NCI-H1105 (cell line): Measurements from ENCODE around the gene CDC73.
A peak's percentile ranks its signal among the peaks of the same experiment; 100 is the strongest.
"Not testable (repeated sequence)": the region's sequence is repeated elsewhere in the genome, so short reads cannot be mapped to it uniquely, and the experiment has no call there.

ENCODE experiments used
- DNase-seq: peaks from one replicate; lab custom pipeline; 2025; lab: John Stamatoyannopoulos, UW

CDC73 gene

DNA sequence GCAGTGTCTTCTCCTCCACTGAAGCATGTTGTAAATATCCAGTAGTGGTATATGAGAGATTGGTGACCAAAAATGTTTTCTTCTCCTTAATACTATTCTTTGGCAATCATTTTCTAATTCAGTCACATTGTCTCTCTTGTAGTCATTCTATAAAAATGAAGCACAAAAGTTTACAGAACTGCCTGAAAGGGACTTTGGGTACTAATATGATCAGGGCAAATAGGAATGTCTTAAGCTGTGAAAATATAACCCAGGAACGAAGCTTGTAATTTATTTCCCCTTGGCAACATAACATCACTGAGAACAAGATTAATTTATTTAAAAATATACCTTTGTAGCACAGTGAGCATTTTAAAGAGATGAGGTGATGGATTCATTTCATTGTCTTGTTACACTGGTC lies 59.7 kb downstream of the CDC73 start:
- DNase-seq: no peak

DNA sequence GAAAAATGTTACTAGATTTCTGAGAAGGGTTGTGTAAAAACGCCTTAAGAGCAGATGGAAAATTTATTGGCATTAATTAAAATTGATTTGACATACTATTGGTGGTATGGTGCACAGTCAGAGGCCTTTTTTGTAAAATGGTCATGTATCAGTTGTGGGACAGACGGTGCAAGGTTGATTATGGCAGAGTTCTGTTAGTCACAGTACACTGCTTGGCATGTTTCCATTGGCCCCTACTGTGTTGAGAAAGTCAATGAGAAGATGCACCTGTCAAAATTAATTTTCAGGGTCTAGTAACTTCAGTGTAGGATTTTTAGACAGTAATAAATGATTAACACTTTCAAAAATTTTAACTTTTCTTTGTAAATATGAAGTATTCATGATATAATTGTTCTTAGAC lies 60.2 kb downstream of the CDC73 start:
- DNase-seq: no peak

DNA sequence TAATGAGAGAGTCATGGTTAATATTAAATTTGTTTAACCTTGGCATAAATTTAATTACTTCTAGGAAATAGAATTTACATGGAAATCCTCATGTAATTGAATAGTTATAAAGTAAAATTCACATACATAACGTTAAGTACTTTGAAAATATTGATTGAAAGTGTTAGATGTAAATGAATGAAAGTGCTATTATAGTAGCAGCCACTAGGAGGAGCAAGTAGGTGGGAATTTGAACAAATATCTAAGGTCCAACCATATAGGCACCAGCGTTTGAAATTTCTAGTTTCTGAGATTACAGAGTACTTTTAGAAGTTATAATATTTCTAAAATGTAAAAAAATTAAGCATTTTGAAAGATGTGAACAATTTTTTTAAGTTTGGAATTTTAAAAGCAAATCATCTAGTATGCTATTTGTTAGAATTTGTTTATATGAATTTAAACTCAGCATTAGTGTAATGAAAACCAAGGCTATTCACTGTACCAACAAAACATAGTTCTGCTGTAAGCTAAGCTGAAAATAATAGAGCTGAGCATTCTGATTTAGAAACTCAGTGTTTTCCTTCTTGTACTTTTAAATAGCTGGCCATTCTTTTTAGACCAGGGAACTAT lies 61.3 kb downstream of the CDC73 start:
- DNase-seq: peak; percentile 38

DNA sequence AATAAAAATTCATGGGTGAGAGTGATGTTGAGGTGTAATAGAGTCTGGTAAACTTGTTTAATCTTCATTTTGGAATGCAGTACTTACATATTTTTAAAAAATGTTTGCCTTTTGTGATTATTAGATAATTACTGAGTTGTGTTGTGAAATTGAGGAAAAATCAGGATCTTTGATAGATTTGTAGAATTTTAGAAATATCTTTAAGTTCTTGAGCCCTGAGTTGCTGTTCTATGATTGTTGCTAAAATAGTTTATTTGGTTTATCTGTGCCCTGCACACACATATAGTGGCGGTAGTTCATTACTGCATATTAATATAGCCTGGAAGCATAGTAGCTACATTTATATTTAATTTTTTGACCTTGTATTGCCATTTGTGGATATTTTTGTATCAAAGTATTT lies 62.9 kb downstream of the CDC73 start:
- DNase-seq: no peak

DNA sequence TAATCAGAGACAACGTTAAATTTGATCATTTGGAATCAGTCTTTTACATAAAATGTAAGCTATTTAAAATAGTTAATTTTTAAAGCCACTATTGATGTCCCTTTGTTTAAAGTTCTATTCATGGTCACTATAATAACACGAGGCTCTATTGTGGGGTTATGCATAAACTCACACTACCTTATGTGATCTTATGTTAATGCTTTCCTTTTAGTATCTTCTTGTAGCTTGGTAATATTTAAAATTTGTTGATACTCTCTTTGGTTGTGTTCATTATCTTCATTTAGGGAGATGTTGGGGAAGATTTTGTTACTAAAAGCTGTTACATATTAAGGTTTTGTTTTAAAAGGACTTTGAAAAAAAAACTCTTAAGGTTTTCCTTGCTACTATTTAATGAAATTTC lies 63.4 kb downstream of the CDC73 start:
- no peak for DNase-seq

DNA sequence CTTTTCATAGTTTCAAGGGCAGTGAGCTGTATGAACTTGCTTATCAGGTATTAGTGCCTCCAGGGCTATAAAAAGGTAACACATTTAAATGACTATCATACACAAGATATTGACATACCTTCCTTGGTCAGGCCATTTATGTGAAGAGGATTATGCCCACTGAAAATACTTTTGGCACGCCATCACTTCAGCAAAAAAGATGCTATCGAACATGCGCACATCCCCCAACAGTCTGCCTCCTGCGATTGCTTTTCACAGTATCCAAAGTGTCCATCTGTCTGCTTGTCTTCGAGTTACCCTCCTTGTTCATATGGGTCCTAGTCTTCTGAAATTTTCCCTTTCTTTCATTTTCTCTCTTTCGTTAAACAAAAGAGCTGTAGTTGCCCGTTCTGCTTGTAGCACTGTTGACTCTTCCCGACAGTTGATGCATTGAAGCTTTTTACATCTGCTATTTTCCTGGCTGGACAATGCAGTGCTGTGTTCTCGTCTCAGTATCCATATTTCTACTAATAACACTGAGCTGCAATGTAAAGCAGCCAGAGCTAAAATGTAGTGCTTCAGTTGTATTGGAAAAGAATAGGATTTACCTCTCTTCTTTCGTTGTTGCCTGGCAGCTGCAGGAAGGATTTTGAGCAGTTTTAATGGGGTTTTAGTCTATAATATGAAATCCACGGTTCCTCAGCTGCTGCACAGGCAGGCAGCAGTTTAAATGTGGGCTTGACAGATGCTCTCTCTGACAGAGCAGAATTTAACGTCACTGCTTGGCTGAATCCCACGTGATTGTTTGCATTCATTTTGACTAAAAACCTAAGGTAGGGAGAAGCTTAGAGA lies 64.3 kb downstream of the CDC73 start, which contains the start of gene B3GALT2:
Gene B3GALT2 (minus strand): TSS at position 713 of the 831 bp plus-strand sequence. CDS start 5,051 bp downstream, outside the sequence.
- DNase-seq: no peak

DNA sequence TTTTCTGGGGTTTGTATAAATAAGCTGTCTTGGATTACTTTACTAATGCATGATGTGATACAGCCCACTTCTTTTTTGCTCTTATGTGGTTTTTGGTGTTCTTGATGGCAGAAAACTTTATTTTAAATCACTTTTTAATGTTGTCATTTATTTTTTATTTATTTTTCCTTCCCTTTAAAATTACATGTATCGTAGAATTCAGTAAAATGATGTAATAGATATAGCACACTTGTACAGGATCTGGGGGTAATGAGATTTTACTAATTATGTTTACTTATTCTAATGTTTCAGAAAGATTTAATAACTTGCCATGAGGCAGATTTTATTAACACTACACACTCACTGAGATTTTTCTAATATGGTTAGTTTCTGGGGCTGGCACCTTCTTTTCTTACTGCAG lies 65.3 kb downstream of the CDC73 start:
- DNase-seq: no peak

DNA sequence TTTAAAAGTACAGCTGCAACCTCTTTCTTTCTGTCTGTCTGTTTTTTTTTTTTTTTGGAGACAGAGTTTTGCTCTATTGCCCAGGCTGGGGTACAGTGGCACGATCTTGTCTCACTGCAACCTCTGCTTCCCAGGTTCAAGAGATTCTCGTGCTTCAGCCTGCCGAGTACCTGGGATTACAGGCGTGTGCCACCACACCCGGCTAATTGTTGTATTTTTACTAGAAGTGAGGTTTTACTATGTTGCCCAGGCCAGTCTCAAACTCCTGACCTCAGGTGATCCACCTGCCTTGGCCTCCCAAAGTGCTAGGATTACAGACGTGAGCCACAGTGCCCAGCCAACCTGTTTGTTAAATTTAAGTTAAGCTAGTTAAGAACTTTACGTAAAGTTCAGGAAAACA lies 67.1 kb downstream of the CDC73 start:
- DNase-seq: not testable (repeated sequence)

DNA sequence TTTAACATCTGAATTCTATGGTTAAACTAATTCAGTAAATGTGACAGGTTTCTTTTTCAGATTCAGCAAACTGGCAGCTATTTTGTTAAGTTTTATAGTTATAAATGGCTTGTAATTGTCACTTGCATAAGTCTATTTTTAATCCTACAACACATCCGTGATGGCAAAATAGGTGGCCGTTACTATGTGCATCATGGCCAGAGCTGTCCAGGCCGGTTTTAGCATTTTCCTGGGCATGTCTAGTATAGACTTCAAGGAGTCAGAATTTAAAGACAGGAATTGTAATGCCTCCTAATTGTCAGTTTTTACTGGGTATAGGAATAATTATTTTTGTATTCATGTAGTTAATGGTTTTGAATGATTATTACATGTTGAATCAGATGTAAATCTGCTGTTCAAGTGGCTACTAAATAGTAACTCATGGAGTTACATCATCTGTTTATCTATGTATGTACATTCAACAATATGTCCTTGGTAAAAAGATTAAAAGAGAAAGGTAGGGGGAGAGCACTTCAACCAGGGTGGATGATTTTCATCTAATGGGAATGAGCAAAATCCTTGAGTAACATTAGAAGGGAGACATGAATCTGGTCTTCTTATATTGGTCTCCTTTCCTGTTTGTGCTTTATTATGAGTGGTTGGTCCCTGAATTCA lies 67.7 kb downstream of the CDC73 start:
- DNase-seq: no peak

DNA sequence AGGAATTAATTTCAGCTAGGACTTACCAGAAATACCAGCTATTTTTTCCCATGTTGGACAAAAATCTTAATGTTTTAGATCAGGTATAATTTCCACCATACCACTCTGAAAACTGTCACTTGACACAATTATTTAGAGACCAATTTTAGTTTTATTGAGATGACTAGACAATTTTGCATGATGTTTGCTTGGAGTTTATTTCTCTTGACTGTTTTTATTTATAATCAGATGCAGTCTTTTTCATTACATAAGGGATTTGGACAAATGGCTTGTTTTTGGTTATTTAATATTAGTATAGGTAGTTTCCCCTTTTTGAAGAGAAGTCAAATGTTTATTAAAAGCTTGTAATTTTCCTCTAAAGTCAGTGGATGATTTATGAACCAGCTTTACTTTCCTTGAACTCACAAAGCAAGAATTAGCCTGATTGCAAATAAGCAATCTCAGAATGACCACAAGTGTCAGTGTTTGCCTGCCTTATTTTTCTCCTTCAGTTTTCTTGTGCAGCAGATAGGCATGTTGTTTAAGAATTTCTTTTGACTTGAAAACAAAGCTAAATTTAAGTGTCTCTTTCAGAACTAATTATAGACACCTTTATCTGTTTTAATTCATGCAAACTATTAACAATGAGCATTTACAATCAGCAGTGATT lies 68.4 kb downstream of the CDC73 start:
- no peak for DNase-seq

DNA sequence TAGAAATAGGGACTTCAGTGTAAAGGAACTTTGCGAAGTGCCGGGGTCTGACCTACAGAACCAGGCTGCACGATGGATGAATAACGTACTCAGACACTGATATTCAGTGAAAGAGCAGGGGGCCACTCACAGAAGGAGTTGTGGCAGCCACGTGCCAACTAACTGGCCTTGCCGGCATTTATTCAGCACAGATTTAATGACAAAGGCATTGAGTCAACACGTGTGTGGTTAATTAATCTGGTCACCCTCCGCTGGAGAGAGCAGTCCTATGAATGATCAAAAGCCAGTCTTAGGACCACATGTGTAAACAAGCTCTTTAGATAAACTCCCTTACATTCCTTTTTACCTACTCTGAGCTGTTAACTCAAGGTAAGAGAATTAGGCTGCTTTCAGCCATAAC lies 70.8 kb downstream of the CDC73 start:
- DNase-seq: no peak

DNA sequence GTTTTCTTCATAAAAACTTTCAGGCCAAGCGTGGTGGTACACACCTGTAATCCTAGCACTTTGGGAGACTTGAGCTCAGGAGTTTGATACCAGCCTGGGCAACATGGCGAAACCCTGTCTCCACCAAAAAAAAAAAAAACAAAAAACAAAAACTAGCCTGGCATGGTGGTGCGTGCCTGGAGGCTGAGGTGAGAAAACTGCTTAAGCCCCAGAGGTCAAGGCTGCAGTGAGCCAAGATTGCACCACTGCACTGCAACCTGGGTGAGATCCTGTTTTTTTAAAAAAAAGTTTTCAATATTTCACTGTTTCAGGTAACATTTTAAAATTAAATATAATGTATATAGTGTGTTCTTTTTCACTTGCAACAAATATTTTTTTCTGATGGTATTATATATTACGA lies 78.1 kb downstream of the CDC73 start:
- DNase-seq: no peak

DNA sequence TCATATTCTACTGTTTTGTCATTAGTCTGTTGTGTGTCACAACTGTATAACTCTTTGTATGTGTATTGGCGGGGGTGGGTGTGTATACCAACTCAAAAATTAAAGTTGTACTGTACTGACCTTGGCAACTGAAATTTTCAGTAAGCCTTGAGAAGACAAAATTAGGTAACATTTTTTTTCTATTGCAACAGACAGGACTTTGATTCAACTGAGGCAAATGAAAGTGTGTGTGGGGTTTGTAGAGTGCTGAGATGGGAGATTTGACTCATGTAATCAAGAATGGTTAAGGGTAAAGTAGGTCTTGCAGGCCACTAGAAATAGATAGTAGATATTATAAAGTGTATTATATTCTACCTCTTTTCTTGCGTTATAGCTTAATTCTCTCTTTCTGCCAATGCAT lies 79.2 kb downstream of the CDC73 start:
- no peak for DNase-seq

DNA sequence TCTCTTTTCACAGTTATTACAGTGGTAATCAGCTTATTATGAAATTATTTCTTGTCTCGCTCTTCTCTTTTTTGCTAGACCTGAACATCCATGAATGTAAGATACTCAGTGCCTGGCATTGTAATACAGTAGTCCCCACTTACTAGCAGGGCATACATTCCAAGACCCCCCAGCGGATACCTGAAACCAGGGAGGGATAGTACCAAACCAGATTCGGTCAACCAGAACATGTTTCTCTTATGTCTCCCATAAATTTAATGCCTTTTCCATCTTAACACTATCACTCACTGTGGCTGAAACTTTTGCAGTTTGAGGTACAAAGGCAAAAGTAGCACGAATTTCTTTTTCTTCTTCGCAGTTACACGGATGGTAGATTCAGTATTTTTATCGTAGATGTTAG lies 89.2 kb downstream of the CDC73 start:
- no peak for DNase-seq

DNA sequence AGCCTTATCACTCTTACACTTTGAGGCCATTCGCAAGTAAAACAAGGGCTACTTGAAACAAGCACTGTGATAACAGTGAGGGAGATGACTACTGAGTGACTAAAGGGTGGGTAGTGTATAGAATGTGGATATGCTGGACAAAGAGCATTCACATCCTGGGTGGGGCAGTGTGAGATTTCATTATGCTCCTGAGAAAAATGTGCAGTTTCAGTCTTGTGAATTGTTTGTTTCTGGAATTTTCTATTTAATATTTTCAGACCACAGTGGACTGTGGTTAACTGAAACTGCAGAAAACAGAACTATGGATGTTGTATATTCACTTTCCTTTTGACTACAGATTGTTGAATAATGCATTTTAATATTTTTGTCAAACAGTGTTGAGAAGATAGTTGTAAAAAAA lies 89.7 kb downstream of the CDC73 start:
- DNase-seq: no peak

DNA sequence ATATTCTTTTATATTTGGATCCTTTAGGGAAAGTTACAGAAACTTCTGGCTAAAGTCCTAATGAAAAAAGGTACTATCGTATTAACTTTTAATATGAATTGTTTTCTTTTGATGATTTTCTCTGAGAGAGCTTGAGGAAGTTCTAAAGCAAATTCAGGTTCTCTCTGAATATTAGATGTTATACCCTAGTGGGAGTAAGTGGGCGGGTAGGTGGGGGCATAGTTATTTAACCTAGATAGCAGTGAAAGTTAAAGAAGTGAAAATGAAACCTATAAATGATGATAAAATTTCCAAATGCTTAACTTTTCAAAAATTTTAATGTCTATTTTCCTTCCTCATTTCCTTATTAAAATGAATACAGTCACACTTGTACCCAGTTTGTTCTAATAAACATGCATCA lies 90.8 kb downstream of the CDC73 start:
- DNase-seq: no peak

DNA sequence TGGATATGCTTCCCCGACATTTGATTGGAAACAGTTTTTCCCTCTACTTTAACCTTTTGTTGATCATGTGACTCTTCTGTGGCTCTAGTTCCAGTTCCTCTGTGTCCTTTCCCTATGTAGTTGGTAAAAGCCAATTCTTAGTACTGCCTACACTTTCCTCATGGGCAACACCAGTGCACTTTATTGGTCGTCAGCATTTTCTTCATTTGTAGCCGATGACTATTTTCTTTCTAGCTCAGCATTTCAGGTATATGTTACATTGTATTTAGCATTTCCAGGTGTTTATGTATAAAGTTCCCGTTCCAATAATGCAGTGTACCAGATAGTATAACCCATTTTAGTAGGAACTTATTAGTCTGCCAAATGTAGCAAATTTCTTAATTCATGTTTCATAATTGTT lies 92.2 kb downstream of the CDC73 start:
- no peak for DNase-seq

DNA sequence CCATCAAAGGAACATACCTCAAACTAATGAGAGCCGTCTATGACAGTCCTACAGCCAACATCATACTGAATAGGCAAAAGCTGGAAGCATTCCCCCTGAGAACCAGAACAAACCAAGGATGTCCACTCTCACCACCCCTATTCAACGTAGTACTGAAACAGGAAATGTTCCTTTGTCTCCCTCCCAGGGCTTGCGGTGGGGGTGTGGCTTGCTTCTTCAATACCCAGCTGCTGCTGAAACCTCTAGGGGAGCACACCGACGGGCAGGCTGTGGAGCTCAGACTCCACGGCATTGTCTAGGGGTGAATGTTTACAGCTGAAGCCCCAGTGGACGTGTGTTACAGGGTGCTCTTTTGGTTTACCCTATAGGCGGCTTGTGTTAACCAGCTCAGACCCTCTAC lies 95.1 kb downstream of the CDC73 start:
- no peak for DNase-seq

DNA sequence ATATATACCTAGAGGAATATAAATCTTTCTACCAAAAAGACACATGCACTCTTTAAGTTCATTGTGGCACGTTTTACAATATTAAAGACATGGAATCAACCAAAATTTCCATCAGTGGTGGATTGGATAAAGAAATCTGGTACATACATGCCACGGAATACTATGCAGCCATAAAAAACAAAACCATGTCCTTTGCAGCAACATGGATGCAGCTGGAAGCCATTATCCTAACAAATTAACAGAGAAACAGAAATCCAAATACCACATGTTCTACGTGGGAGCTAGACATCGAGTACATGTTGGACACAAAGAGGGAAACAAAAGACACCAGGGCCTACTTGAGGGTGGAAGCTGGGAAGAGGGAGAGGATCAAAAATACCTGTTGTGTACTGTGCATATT lies 97.6 kb downstream of the CDC73 start:
- no peak for DNase-seq

DNA sequence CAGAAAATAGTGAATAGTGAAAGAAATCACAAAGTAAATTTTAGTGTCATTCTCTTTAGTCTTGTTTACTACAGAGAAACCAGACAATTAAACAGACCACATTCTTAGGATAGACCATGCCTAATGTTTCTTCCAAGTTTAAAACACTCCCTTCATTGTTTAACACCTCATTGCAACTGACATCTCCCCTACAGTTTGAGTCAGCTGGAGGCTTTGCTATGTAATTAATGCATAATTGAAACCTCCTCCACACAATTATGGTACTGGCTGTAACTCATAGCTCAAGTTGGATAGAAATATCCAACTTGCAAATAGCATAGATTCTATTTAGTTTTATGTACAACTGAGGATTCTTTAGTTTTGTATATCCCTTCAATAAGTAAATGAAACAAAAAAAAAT lies 99.8 kb downstream of the CDC73 start:
- DNase-seq: no peak

DNA sequence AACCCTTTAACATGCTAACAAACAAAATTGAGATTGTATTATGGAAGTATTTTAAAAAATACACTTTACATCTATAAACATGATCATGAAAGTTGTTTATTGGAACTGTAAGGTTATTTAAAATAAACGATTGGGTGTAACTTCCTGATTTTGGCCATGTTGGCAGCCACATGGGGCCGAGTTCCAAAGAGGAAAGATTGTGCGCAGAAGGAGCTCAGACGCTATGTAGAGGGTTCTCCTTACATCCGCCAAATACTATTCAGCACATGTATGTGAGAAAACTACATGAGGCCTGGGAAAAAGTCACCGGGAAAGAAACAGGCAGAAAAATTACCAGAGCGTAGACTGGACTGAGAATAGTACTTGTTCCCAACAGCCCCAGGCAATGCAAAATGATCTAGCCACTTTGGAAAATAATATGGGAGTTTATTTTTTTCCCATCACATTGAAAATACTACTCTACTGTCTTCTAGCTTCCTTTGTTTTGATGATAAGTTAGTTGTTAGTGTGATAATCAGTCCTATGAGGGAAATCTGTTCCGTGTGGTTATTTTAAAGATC lies 100.3 kb downstream of the CDC73 start:
- DNase-seq: no peak

DNA sequence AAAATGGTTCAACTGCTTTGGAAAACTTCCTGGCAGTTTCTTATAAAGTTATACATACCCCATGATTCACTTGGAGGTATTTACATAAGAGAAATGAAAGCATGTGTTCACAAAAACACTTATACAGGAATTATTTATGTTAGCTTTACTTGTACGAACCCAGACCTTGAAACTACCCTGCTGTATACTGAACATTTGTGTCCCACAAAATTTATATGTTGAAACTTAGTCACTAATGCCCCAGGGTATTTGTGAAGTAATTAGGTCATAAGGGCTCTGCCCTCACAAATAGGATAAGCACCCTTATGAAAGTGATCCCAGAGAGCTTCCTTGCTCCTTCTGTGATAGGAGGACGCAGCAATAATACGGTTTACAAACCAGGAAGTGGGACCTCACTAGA lies 107.3 kb downstream of the CDC73 start:
- no peak for DNase-seq
